ENCODE results near the gene ATP5F1E.
A peak's percentile ranks its signal among the peaks of the same experiment; 100 is the strongest.

Gene ATP5F1E

GRCh38 chr20:59005523-59006166, 26.5 kb downstream of the ATP5F1E start:
- DNase-seq = peak in 1 of 14 donors; percentile 21

DNA sequence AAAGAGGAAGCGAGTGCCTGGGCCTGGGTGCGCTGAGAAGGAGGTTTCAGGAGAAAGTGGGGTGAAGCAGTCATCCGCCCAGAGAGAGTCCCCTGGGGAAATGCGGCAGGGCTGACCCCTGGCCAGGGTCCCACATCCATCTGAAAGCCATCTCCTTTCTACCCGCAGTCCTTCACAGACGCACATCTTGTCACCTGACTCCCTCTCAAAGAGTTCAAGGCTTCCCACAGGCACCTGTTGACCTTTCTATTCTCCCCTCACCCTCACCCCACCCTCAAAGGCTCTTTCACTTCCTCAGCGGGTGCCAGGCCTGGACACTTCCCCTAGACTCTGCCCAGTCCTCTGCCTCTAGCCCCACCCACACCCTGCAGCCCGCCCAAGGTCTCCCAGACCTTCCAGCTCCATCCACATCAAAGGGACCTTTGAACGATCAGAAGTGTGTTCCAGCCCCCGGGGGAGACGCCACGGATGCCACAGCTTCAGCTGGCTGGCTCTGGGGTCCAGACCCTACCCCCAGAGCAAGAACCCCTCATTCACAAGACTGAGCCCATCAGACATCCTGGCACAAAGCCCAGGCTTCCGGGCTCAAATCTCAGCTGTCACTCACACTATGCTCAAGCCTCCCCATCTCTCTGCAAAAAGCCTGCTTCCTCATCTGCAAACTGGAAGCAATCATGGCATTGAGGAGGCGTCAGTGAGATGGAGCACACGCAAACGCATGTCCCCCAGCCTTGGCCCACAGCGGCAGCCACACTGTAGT, 27.2 kb downstream of the ATP5F1E start:
- DNase-seq = peak in 11 of 14 donors; percentile 25 to 70 (median 56)

DNA sequence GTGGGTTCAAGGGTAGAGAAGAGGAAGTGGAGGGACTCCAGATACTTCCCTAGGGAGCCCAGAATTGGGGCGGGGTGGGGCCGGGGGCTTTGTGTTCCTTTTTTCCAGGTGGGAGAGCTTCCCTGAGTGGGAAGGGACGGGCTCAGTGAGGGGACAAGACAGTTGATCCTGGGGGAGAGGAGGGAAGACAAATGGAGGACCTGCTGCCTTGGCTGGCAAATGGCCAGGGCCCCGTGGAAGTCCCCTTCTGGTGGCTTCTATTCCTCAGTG, 27.7 kb downstream of the ATP5F1E start:
- DNase-seq = peak in 2 of 14 donors; percentile 16 to 31

DNA sequence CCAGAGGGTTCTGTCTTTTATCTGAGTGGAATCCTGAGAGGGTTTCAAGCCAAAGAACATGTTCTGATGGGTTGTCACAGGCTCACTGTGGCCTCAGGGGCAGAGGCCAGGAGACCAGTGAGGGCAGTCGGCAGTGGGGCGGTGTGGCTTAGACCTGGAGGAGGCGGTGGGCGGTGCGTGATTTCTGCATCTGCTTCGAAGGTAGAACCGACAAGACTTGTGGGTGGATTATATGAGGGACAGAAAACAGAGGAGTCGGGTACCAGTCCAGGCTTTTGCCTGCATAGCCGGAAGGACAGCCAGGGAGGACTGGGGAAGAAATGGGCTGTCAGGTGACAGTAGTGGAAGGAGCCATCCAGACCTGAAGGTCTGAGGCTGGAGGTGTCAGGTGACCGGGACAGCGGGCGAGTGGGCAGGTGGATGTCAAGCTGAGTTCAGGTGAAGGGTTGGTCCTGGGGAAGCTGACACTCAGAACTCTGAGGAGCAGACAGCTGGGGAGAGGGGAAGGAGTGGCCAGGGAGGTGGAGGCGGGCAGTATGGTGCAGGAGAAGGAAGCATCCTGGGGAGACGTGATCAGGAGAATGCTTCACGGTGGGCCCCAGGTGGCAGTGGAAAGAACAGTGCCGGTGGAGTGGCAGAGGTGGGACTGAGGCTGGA, 28.2 kb downstream of the ATP5F1E start:
- DNase-seq = peak in 1 of 14 donors; percentile 22

- no peak for DNase-seq
Observed at GRCh38 chr20:59002874-59003399, 29.2 kb downstream of the ATP5F1E start.

- DNase-seq = no peak
Observed at GRCh38 chr20:59002388-59002787, 29.7 kb downstream of the ATP5F1E start.

DNA sequence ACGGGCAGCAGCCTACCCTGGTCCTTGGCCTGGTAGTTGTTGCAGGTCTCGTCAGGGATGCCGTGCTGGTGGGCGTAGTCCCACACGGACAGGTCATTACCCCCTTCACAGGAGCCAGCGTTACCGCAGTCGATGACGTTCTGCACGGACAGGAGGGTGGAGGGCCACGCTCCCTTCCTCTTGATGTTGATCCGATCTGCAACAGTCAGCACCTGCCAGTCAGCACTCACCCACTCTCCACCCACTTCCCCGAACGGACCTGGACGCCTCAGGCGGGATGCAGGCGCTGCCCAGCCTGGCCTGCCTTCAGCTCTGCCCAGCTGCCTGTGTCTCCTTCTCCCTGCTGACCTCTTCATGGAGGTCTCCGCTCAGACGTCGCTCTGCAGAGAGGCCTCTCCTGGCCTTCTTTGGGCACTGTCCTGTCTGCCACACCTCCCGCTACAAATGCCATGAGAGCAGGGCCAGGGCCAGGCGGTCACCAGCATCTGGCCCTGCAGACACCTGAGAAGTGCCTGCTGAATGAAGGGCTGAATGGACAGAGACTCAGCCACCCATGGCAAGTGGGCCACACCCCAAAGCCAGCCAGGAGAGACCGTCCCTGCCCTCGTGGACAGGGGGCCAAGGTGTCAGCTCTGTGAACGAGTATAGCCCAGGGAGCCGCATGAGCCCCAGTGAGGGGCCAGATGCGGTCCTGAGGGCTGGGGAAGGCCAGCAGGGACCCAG, 30.5 kb downstream of the ATP5F1E start:
- DNase-seq = no peak

DNA sequence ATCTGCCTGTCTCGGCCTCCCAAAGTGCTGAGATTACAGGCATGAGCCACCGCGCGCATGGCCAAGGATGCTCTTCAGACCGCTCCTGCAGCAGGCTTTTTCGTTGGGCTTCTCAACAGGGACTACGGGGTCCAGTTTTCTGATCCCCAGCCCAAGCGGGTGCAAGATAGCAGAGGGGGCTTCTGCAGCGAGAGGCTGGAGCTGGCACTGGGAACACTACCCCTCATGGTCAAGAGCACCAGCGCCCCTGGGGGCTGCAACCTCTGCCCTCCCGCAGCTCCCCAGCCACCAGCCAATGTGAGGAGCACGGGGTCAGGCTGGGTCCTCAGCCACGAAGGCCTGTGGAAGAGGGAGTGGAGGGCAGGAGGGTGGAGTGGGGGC, 31.1 kb downstream of the ATP5F1E start:
- DNase-seq = no peak

DNA sequence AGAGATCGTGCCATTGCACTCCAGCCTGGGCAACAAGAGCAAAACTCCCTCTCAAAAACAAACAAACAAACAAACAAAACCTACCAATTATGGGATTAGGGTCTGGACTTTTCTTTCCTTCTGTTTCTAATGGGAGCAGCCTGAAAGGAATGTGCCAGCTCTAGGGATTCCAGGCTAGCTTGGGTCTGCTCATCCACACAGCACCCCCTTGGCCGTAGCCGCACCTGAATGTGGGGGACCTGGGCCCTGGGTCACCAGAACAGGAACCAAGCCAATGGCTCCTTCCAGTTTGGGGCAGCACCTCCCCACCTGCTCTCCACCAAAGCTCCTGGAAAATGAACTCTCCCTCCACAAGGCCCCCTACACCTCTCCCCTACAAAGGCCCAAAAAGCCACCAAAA, 31.8 kb downstream of the ATP5F1E start:
- no peak for DNase-seq

GRCh38 chr20:58998656-58999055, 33.5 kb downstream of the ATP5F1E start:
- no peak for DNase-seq

- DNase-seq = no peak
Observed at GRCh38 chr20:58997141-58997770, 34.9 kb downstream of the ATP5F1E start.

DNA sequence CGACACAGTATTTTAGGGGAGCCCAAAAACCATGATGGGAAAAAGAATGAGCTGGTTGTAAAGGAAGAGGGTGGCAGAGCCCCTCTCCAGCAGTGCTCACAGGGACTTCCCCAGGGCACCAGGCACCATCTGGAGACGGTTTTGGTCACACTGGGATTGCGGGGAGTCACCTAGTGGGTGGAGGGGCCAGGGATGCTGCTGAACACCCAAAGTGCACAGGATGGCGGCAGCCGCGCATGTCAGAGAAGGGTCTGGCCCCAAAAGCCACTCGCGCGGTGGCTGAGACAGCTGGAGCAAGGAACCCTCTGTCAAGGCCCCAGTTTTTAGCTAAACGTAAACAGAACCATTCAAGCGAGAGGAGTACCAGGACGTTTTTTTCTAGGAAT, 35.9 kb downstream of the ATP5F1E start:
- no peak for DNase-seq

DNA sequence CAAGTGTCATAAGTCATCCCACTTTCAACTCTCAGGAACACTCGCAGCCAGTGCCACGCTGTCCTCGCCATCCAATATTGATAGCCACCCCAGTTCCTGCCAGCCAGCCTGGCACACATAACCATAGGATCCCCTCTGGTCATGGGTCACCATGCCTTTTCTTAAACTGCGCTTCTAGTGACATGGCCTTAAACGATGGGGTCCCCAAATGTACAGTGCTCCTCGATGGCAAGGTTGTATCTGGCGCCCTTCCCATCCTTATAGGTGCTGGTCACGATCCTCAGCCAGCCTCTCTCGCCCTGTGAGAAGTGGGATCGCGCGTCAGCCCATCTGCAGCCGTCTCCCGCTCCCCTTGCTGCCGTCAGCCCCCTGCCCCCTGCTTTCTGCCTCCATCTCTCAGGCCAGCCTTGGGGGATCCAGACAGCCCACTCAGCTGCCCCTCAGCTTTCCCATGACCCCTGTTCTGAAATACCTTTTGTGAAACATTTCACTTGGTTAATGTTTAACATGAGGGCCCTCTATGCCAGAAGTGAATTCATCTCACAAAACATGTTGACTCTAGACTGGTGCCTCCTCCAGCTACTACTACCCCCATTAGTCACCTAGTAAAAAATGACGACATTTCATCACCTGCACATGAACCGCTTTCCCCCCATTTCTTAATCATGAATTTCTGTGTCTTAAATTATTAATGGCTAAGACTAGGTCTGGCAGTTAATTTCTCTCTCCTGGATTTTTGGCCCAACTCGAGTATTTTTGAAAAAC, 36.5 kb downstream of the ATP5F1E start:
- DNase-seq = no peak

GRCh38 chr20:58994390-58995159, 37.6 kb downstream of the ATP5F1E start:
- DNase-seq = no peak

DNA sequence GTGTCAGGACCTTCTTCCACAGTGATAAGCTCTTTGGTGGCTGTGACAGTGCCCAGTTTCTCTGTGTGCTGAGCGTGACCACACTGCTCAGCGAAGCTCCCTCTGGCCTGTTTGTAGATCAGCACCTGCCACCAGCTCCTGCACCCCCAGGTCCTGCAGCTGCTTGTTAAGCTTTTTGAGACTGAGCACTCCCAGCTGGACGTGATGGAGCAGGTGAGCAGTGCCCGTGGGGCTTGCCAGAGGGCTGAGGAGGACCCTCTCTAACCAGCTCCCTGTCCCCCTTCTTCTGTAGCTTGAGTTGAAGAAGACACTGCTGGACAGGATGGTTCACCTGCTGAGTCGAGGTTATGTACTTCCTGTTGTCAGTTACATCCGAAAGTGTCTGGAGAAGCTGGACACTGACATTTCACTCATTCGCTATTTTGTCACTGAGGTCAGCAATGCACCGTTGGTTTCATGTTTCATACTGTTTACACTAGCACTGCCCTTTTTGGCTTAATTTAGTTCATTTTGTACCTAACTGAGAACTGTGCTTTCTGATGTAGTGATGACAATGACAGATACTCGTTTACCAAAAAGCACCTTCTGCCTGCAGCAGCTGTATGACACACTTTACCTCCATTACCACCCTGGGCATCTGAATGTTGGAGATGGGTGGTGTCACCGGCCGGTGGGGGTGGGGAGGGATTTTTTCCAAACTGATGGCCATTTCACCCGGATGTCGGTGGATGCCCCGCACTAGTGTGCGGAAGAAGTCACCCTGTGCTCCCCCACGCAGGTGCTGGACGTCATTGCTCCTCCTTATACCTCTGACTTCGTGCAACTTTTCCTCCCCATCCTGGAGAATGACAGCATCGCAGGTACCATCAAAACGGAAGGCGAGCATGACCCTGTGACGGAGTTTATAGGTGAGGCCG, 38.5 kb downstream of the ATP5F1E start:
- no peak for DNase-seq

DNA sequence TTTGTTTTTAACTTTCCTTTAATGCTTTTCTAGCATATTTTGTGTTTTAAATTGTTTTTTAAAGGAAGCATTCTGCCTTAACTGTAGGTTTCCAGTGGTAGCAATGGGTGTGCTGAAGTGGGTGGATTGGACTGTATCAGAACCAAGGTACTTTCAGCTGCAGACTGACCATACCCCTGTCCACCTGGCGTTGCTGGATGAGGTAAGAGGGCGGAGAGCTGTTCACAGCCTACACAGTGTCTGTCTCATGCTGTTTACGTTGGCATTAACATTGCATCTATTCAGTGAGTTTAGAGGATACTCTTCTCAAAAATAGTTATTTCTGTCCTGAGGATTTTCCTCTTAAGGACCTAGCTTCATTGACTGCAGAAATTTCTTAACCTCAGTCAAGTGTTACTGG, 39.2 kb downstream of the ATP5F1E start:
- no peak for DNase-seq

DNA sequence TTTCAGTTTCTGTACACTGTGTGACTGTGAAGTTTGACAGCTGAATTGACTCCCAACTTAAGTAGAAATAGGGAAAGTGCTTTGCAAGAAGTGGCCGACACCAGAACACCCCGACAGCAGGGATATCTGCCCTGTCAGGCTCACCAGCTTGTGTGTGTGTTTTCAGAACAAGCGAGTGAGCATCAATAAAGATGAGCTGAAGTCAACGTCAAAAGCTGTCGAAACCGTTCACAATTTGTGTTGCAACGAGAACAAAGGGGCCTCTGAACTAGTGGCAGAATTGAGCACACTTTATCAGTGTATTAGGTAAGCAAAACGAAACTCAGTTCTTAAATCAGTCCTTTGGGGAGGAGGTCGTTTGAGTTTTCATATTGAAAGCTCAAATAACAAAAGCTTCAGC, 40.4 kb downstream of the ATP5F1E start:
- no peak for DNase-seq

DNA sequence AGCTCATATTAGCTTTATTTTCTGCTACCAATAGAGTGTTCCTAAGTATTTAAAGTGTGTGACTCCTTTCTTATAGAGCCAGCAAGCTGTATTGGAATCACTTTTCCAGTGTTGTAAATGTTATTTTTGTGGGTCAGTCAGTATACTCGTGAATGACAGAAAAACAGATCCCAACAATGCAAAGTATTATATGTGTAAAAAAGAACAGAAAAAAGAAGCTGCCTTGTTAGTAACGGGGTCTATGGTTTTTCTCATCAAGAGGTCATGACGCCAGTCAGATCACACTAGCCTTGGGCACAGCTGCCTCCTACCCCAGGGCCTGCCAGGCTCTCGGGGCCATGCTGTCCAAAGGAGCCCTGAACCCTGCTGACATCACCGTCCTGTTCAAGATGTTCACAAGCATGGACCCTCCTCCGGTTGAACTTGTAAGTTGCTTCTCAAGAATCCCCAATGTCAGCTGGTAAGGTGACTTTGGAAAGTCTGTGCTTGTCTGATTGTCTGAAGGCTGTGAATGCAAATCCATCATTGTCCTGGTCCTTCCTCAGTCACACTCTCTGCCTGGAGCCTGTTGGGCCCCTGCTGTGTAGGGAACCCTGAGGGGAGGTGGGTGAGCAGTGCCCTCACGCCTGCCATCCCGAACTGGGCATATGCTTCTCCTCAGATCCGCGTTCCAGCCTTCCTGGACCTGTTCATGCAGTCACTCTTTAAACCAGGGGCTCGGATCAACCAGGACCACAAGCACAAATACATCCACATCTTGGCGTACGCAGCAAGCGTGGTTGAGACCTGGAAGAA, 41.3 kb downstream of the ATP5F1E start:
- DNase-seq = no peak

GRCh38 chr20:58989196-58989595, 42.9 kb downstream of the ATP5F1E start:
- DNase-seq = no peak
